NCI-H2196 treated with DMSO at 0.1 percent for 48 hours (cell line): ENCODE measurements around the gene FGF12.

ENCODE experiments used
- DNase-seq: peaks from one replicate; lab custom pipeline; 2025; ENCODE audit not compliant: unreplicated experiment; lab: John Stamatoyannopoulos, UW

The FGF12 gene

DNA sequence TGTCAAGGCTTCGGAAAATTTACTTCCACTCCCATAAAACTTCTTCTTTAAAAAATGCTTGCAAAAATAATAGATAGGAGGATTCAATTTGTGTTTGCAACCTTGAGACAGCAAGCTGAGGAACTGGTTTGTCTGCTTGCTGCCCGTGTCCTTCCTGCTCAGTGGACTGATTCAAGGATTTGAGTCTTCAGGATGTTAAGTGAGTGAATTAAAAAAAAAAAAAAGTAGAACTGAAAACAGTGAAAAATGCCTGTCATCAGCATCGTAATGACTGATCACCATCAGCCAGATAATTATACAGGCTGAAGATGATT lies 453.7 kb downstream of the FGF12 start:
- DNase-seq: no peak

DNA sequence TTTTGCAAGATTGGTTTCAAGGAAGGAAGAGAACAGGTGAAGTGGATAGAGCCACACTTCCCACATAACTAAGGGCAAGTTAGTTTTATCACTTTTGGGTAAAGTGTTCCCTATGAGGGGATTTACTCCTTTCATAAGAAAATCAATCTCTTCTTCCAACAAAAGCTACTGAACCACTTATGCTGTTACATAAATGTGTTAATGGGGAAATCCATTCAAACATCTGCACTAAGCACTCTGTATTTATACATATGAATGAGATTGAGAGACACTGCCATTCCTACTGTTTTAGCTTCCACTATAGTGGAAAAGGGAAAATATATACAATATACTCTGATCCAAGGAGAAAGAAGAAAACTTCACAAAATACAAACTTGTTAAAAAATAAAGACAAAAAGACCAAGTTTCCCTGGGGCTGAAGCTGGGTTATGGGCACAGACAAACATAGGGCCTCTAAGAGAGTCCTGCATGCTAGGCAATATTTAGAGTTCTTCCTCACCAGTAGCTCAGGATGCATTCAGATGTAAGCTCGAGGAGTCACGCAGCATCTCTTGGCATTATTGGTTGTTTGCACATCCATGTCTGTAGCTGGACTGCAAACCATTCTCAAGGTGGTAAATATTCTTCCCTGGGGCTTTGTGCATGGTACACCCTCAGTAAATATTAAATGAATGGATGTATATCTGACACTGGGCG lies 454.2 kb downstream of the FGF12 start:
- DNase-seq: no peak

DNA sequence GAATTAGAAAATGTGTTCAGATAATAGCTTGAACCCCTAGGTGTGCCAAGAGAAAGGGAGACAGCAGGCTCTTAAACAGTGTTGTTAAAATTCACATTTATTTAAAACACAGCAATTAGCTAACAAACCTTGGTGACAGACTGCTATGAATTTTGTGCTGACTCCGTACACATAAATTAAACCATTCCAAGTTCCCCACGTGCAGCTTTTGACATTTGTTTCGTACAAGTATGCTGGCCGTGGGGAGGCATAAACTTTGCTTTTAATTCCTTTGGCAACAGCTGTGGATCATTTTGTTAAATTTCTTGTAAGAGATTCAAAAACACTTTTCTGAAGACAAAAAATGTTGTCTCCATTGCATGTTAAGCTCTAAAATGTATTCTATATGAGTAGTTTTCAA lies 465.3 kb downstream of the FGF12 start:
- no peak for DNase-seq

DNA sequence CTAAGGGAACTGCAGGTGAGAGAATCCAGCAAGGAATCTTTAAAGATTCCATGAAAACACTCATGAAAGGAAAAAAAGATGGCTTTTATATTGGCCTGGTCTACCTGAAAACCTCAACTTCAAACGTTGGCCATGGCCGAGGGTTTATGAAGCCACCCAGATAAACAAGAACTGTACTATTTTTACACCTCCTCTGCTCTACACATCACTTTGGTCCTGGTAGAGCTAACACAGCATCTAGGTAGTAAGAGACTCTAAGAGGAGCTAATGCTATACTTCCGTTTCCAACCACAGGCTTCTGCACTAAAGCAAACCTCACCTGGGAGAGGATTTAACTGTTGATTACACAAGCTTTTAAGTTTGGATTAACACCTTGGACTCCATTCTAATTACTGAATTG lies 466.2 kb downstream of the FGF12 start:
- no peak for DNase-seq

DNA sequence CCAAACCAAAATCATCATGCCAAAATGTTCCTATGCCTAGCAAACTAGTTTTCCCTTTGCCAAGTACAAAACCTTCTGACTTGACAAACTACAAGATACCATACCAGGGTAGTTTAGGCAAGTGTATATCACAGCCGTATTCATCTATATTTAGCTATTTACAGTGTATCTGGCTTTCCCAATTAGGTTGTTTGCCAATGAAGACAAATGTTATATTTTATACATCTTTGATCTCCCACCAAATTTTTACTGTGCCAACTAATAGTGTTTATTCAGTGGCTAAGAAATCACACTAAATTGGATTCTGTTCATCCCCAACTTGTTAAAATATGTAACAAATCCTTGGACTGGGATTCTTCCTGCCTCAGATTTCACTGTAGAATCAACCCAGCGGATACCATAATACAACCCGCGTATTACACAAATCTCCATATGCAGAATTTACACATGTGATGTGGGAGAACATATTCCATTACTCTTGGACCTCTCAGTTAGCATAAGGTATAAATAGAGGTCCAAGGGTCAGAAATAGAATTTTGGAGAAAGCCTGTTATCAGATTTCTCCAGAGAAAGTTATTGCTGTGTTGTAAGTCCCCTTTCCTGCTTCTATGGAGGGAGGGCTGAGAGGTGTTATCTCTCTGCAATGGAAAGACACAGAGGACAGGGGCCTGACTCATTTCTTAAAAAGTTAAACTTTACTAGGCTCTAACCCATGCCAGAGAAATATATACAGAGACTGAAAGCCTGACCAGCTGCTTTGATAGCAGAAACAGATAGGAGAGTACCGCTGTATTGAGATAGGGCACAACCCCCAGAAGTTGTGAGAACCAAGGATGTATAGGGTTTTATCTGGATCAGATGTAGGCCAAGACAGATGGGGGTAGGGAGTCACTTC lies 467.0 kb downstream of the FGF12 start:
- no peak for DNase-seq

DNA sequence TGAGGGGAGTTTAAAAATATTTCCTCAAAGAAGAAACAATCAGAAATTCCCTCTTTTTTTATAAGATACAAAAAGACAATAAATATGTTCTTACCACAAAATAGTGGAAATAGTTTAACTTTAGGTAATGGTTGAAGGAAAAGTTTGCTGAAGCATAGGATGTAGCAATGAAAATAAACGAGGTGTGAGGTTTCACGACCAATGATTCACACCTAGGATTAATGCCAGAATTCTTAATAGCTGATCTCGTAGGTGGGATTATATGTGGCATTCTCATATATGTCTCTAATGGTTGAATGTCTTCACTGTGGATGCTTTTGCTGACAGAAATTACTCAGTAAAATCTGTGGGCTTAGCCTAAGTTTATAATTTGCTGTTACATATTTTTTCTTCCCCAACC lies 467.7 kb downstream of the FGF12 start:
- no peak for DNase-seq

DNA sequence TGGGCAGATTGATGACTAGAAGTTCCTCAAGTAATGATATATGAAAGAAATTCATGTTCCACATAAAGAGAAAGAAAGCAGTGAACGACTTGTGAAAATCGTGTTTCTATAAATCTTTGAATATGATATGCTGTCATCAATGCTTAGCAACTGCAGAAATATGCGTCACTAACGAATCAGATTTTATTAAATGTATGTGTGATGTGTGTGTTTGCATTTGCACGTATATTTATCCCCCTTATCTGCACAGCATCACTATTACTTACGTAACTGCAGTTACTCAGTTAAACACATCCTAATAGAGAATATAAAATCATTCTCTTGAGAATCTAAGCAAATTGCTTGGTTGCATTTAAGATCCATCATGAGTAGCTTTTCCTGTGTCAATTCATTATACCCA lies 468.6 kb downstream of the FGF12 start:
- no peak for DNase-seq

DNA sequence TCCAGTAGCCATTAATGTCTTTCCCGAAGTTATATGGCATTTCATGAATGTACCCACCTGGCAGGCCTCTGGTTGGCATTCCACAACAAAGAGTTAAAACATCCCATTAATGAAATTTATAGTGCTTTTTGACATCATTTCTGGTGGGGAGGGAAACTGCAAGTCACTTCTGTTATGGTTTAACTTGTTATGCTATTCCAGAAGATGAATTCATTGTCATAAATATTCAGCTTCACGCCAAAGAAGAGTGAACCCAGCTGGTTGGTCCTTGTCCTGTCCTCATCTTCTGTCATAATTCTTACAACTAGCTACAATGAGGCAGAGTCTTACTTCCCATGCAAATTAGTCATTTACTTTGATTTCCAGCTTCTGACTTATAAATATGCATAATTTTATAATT lies 471.5 kb downstream of the FGF12 start:
- no peak for DNase-seq

DNA sequence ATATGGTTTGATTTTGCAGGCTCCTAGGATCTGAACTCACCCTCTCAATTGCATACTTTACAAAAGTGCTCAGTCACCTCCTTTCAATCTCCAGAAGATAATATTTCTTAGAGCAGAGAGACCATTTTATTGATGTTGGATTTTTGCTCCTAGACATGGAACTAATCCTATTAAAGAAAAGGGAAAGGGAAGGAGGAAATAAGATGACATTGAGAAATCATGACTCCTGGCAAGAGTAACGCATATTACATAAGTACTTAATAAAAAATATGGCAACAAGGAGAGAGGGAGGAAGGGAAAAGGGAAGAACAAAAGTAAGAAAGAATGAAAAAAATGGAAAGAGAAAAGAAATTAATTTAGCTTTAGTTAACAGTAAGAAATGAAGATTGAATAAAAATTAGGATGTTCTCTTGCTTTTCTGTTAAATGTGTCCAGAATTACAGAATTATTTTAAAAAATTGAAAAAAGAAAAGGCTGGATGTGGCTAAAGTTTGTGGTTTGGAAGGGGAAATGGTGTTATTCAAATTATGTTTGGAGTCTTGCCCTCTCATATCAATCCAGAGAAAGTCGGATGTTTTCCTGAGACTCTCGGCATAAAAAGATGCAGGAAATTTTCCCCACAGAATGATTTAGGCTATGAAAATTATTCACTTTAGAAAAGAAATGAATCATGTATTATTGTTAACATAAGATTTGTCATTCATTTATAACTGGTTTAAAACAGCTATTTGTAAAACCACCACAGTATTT lies 474.0 kb downstream of the FGF12 start:
- no peak for DNase-seq

DNA sequence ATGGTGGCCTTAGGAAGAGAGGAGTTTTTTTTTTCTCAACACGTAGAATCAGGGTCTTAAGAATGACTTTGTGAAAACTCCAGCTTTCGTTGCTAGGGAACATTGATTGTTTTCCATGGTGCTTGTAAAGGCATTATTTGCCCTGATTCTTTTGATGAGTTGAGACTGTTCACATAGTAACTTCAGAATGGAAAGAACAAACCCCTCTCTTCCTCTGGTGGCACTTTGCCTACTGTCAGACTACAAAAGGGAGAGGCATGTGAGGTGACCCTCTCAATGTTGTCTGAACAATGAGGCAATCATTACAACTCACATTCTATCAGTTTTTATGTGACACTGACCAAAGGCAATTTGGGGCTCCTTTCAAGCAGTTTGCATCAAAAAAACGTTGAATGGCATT lies 477.8 kb downstream of the FGF12 start:
- no peak for DNase-seq

DNA sequence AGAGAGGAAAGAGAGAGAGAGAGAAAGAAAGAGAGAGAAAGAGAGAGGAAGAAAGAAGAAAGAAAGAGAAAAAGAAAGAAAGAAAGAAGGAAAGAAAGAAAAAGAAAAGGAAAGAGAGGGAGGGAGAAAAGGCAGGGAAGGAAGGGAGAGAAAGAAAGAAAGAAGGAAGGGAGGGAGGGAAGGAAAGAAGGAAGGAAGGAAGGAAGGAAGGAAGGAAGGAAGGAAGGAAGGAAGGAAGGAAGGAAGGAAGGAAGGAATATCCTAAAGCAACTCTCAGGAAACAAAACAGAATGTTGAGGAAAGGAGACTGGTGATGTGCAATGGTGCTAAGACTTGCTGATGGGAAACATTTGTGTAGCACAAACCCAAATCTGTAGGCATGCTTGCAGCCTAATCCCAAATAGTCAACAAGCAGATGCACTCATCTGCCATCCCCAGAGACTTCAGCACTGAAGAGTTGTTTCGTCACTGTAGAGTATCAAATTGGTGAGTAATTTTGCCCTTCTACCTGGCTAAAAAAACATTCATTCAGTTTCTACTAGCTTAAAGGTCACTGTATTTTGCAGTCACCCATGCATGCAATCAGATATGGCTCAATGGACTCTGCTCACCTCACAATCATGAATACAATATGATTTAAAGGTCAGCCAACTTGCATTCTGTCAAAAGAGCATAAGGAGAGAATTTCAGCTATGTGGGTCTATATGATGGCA lies 480.3 kb downstream of the FGF12 start:
- DNase-seq: no peak

DNA sequence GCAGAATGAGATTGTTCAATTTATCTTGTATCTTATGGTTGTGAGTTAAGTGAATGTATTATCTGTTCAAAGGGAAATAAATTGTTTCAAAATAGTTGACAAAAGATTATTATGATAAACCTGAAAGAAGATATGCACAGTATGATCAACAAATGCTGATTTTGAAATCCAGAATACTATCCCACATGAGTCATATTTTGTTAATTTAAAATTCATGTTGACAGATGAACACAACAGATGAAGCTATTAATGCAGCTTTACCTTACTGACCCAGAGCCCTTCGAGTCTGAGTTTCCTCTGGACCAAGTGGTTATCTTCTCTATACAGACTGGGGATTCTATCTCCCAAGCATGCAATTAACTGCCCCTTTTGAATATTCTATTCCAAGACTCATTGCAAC lies 482.8 kb downstream of the FGF12 start:
- no peak for DNase-seq

DNA sequence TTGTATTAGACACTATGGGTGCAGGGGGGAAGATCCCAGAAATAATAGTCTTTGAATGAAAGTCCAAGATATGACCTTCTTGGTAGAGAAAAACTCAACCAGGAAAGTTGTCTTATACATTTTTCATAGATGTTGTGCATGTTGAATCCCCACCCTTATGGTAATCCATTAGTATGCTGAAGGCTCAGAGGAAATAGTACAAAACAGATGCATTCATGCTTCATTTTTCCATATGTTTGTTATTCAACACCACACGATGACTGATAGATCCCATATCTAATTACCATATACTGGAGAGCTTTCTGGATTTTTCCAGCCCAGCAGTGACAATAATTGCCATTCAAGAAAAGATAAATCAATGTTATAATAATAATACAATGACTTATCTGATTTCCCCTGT lies 487.4 kb downstream of the FGF12 start:
- no peak for DNase-seq

DNA sequence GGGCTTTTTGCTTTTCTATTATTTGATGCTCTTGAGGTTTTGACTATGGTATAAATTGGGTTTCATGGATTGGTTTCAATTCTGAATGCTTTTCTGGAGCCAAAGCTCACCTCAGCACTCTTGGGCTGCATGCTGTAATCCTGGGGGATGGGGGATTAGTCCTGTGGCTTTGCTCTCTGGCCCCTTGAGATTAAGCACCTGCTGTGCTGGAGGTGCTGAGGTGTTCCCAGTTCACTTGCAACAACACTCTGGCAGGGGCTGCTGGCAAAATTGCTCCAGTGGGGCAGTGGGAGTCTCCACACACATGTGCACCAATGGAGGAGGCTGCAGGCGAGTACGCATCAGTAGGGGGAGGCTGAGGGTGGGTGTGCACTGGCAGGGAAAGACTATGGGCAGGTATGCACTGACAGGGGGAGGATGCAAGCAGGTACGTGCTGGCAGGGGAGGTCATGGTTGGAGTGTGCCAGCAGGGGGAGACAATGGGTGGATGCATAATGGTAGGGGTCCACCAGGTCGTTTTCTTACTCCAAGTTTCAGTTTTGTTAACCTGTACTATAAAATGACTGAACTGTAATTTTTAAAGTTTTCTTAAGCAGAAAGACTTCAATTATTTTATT lies 489.2 kb downstream of the FGF12 start:
- no peak for DNase-seq

DNA sequence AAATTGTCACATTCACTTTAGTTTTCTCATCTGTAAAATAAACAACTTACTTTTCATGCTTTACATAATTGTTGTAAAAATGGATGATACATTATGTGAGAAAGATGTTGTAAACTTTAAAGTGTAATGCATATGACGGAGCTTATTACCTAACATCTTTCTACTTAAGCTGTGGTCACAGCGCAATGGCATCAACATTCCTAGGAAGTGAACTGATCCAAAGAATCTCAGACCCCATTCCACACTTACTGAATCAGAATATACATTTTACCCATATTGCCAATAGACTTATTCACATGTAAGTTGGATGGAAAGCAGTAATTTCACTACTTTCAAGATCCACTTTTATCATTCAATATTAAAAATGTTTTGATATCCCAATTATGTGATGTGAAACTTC lies 497.5 kb downstream of the FGF12 start:
- DNase-seq: no peak

DNA sequence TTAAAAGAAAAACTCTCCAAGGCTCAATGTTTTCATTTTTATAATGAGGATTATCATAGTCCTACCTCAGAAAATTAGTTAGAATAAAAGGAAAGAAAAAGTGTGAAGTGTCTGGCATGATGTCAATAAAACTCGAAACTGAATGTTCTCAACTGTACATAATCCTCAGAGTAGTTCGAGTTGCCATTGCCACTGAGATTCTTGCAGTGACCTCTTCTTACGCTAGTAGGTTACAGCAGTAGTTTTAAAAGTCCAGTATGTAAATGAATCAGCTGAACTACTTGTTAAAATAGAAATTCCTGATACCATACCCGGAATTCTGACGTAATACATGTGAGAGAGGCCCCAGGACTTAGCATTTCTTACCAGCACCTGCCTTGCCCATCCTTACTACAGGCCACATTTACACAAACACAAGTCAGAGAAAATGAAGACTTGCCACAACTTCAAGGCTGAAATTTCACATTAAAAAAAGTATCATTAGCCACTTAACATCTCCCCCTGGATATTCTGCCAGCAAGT lies 502.6 kb downstream of the FGF12 start:
- no peak for DNase-seq

DNA sequence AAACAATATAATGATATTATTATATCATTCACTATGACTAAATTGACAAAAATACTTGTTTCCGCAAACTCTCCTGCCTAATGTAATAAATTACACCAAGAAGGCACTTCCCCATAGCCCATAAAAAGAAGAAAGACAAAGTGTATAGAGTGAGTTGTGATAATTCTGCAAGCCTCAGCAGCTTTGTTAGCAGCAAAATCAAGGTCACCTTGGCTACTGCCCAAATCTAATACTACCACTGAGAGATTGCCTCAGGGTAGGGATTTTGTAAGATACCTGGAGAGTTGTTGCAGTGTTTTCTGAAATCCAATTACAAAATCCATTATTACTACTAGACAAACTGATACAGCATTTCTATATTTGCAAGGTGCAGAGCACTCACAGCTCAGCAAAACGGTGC lies 503.5 kb downstream of the FGF12 start:
- DNase-seq: no peak

DNA sequence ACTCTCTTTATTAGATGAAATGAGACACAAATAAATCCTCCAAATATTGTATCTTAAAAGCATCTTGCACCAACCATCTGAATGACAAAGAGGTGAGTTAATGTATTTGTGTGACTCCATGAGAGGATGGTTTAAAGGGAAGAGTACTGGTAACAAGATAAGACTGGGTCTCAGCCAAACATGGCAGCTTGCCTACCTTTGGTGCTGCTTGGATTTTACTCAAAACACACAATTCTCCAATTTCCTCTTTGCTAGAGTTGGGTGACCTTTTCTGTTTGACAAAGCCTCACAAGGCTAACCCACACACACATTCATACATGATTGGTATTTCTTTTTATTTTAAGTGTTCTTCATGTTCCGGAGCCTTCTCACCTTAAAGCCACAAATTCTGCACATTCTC lies 506.4 kb downstream of the FGF12 start:
- DNase-seq: peak; percentile 64

DNA sequence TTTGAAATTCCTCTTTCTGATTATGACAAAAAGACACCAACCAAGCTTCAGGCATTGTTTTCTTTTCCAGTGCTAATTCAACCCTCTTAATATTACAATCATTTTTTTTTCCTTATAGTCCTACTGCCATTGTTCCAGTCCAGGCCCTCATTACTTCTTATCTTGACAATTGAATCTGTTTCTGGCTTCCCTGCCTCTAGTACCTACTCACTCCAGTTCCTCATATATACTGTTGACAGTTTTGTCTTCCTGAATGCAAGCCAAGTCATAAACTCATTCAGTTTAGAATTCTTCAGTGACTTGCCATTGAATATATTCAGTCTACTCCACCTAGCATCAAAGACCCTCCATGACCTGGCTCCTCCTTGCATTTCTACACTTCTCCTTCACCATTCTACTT lies 507.4 kb downstream of the FGF12 start:
- no peak for DNase-seq

DNA sequence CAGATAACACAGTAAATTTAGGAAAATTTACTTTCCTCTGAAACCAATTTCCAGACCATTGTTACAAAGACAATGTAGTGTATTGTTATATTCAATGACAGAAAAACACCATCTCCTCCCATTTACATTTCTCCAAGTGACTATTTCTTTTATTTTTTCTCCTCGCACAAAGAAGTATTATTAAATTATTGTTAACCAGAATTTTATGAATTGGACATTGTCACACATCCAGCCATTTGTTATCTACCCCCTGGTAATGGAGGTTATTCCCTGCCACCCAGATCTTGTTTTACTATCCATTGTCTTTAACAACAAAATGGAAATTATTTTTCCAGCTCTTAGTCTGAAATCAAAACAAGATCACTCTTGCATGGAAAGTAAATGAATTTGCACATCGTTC lies 511.3 kb downstream of the FGF12 start:
- DNase-seq: no peak

DNA sequence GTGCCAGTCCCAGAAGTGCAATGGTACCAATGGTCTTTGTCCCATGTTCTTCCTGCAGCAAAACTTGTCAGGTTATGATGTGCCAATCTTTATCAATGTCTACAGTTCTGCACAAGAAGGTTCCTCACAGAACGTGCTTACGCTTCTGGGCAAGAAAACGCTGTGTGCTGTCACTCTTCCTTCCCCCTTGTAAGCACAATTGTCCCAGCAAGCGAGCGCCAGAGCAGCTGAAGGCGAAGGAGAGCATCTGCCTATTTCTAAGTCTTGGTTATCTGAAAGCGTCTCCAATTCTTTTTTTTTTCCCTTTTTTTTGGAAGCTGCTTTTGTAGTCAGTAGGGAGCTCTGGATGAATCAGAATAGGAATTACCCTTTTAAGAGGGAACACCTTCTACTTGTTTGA lies 514.4 kb downstream of the FGF12 start:
- DNase-seq: no peak
